Measurements from ENCODE around the gene STAU1.
"Not testable (repeated sequence)": the region's sequence is repeated elsewhere in the genome, so short reads cannot be mapped to it uniquely, and the experiment has no call there.

Gene STAU1

DNA sequence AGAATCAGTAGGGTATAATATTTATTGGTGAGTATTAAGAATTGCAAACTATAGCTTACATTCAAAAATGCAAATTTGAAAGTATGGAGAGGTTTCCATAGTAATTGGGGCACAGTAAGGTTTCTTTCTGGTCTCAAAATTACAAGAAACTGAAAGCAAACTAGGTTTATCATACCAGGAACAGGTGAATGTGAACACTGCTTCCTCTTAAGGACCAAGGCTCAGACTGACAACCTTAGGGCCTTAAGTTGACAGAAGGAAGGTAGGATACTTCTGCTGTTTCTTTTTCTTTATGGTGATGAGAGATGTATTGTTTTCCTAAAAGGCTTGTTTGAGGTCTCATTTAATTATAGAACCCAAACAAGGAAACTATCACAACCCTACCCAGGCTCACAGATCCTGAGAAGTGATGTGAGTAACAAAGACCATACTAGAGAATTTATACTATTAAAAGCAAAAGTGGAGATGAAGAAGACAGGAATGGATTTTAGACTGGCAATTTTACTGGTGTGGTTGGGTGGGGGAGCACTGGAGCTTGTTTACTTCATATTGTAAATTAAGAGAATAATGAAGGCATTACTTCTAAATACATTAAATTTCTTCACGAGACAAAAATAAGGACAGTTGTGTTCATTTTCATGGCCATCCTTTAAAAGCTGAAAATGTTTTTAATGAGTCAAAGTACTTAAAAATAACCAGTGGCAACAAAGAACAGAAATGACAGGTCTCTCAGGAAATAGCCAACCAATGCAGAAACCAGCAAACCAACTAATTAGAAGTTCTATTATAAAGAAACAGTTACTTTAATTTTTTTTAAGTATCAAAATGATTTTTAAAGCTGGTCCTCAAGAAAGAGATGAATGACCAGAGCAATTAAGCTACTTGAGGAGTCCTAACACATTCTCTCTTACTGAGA is 21.3 kb downstream of the STAU1 start:
- DNase-seq (ENCODE audit: low spot score), result no peak

DNA sequence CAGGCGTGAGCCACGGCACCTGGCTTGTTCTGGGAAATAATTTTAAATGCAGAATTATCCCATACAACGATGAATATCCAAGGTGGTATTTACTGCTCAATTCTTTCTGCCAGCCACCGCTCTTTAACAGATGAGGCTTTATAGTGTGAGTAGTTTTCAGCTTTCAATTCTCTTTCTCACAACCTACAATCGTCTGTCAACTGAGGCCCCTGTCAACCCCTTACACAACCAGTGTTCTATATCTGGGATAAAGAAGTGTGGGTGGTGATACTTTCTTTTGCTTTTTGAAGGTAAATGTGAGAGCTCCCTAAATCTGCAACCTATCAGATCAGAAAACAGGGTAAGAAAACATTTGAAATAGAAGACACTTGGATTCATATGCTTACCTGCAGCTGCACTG is 22.5 kb downstream of the STAU1 start:
- DNase-seq (ENCODE audit: low spot score), result no peak

DNA sequence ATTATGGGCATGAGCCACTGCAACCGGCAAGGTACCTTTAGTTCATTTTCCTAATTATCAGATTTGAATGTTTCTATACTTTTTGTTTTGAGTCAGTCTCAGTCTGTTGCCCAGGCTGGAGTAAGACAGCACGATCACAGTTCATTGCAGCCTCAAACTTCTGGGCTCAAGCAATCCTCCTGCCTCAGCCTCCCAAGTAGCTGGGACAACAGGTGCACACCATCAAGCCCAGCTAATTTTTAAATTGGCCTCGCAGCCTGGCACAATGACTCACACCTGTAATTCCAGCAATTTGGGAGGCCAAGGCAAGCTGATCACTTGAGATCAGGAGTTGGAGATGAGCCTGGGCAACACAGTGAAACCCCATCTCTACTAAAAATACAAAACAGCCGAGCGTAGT is 24.4 kb downstream of the STAU1 start:
- DNase-seq (ENCODE audit: low spot score), result no peak

DNA sequence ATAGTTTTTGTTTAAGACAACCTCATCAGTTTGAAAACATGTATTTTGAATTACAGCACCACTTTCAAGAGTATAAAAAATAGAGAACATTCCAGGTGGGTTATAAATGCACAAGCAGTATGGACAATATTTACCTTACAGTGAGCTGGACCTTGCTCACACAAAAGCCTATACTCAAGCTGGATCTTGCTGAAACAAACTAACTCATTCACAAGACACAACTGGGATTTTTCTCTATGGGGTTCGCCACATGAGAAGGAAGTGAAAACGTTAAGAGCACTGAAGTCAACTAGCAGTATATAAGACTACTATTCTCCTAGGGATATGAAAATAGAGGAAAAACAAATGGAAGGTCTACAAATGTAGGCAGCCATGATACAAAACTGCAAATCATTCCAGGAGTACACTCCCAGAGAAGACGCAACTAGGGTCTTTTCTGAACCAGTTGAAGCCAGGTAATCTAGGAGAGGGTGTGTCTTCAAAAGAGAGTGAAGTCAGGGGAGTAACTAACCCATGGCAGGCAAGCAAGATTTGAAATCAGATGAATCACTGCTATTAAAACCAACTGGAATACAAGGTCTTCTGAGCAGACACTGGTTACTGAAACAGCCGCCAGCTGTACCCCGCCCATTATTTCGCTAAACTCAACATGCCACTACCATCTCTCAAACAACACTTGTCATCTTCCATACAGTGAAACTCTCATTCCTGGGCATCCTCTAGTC is 26.5 kb downstream of the STAU1 start:
- DNase-seq (ENCODE audit: low spot score), result no peak

DNA sequence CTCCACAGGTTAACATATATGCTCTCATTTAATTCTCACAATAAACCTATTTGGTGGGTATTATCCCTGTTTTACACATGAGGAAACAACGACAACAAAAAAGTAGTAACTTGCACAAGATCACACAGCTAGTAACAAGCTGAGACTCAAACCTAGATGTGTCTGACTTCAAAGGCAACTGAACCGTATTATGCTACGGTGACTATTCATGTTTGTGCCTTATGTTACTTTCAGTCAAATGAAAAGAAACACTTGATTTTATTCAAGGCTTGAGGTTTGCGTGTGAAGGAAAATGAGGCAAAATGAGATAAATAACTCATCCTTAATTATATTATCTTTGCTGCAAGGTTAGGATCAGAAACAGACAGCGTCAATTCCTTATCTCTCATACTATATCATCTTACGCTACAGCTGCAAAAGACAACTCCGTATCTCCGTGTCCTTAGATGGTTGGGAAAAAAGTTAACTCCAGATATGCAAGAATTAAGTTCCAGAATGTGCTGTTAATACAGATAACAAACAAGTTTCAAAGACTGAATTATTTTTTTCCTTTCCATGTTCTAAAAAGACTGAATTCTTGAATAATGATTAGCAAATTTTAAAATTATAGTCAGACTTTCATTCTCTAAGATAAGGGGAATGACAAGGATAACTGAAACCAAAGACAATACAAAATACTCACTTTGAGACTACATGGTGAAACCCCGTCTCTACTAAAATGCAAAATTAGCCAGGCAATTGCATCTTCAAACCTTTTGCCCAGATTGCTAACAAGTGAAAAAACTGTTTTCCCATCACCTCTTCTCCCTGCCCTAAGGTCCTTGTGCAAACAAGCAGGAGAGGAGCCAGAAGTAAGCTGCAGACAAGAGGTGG is 27.8 kb downstream of the STAU1 start:
- no peak for DNase-seq (ENCODE audit: low spot score)

DNA sequence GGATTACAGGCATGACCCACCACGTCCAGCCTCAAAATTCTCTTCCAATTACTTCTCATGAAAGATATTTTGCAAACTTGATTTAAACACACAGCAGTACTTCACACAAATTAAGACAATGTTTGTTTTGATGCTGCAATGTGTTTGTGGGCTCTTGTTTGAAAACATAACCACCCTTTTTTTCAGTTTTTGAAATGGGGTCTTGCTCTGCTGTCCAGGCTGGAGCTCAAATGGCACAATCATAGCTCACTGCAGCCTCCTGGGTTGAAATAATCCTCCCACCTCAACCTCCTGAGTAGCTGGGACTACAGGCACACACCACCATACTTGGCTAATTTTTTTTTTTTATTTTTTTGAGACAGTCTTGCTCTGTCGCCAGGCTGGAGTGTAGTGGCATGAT is 31.0 kb downstream of the STAU1 start:
- DNase-seq (ENCODE audit: low spot score), result no peak

DNA sequence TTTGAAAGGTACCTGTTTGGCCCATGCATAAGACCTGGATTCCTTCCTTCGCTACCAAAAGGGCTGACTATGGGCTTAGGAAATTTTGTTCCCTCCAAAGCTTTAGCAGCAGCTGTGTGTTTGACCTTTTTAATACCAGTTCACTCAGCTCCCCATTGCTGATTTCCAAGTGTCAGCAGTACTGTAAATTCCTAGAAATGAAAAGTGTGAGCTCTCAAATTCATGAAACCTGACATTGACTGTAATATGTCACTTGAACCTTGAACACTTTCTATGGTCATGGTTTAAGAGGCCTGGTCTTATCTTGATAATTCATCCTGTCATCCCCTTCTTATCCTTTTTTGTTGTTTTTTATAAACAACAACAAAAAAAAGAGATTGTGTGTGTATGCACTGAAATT is 31.7 kb downstream of the STAU1 start:
- DNase-seq (ENCODE audit: low spot score), result no peak

DNA sequence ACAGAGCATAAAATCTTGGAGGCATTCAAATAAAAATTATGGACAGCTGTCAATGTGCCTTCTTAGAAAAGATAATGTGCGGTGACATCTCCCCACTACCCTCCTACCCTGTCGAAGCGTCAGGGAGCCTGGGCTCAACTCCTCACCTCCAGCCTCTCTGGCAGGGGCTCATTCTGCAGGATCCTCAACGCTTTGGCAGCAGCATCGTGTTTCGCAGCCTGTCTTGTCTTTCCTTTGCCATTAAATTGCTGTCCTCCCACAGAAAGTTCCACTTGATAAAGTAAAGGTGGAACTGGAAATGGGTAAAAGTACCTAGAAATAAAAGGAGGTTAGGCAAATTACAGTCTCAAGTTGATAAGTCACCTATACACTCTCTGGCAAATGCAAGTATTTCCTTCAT is 36.7 kb downstream of the STAU1 start:
- no peak for DNase-seq (ENCODE audit: low spot score)

DNA sequence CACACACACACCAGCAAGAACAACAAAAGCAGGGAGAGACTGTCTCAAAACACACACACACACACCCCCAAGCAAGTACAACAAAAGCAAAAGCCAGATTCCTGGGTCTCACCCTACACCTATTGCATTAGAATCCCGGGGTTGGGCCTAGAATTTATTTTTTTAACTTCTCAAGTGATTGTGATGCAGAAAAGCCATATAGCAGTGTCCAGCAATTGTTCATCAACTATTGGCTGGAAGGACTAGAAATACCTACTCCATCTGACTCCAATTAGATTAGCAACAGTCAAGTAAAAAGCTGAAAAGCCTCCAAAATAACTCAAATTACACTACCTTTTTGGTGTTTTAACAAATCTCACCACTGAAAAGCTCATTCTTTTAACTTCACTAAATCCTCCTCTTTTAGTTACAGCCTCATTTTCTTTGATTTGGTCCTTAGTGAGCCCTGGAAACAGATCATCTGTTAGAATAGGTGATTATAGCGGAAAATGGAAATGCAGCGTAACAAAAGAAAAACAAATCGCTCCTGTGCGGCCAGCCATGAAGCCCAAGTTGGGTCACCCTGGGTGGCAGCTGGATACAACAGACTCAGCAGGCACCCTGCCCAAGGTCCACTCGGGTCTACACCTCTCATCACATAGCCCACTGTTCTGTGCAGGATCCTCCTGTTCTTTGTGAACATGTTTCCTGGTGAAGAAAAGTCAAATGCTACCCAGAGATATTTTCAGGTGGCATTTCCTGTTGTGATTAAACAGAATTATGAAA is 38.7 kb downstream of the STAU1 start:
- no peak for DNase-seq (ENCODE audit: low spot score)

DNA sequence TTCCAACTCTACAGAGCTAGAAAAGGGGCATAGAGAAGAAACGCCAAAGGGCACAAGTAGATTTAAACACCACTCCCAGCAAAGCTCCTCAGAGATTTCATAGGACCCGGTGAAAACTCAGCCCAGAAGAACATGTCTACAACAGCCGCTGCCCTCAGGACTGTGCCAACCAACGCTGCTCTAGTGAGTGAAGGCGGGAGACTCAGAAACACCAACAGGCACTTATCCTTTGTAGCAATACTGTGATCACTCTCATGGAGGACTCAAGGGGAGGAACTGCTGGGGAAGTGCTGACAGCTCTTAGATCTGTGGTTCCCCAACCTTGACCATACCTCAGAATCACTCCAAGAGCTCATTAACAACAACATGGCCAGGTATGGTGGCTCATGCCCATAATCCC is 39.5 kb downstream of the STAU1 start:
- DNase-seq (ENCODE audit: low spot score), result no peak

DNA sequence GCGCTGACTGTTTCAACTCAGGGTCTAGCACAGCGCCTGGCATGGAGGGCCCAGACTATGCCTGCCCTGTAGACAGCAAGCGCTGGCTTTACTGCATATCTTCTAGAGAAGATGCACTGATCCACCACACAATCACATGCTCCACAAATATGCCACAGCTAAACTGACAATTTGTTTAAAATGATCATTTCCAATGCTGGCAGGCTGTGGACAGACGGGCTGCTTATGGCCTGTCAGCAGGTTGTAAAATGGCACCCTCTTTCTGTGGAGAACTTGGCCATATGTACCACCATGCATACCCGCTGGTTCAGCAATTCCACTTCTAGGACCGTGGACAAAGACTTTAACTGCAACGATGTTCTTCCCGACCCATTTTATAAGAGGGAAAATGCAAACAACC is 40.8 kb downstream of the STAU1 start:
- no peak for DNase-seq (ENCODE audit: low spot score)

DNA sequence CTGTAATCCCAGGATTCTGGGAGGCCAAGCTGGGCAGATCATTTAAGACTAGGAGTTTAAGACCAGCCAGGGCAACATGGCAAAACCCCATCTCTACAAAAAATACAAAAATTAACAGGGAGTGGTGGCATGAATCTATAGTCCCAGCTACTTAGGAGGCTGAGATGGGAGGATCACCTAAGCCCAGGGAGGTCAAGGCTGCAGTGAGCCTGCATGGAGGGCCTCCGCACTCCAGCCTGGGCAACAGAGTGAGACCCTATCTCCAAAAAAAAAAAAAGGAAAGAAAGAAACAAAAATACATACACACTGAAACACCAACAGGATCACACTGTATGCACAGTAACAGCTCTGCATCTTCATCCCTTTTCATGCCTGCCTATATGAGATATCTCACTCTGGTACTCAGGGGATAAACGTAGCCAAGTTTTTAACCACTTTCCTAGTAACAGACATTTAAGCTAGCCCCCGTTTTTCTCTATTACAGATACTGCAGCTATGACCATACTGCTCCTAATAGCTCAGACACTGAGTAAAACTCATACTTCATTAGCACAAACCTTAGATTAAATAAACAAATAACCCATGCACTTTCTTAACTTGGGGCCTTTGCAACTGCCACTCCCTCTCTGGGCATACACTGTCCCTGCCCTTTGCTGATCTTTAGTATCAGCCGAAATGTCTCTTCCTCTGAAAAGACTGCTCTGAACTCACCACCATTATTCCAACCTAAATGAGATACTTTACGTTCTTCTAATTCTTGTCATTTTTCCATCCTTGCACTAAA is 41.5 kb downstream of the STAU1 start:
- no peak for DNase-seq (ENCODE audit: low spot score)

DNA sequence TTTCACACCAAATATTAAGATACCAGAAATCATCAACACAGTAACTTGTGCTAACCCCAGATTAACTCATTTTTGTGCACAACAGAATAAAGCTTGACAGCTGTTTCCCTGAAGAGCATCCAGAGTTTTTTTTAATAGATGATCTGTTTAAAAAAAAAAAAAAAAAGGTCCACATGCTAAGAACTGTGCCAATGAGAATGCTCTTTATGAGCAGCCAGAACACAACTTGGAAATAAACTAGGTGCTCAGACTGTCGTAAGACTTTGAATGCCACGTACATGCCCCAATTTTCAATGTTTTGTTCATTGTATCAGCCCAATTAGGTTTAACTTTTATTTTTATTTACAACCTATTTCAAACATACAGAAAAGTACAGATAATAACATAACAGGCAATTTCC is 47.3 kb downstream of the STAU1 start:
- DNase-seq (ENCODE audit: low spot score), result no peak

DNA sequence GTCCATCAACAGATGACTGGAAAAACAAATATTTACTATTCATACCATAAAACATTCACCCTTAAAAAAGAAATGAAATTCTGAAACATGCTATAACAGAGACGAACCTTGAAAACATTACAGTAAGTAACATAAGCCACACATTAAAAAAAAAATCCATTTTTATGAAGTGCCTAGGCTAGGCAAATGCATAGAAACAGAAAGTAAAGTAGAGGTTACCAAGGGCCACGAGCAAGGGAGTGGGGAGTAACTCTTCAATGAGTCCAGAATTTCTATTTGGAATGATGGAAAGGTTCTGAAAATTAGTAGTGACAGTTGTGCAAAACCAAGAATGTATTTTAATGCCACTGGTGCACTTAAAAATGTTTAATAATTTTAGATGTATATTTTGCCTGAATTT is 47.7 kb downstream of the STAU1 start:
- no peak for DNase-seq (ENCODE audit: low spot score)

DNA sequence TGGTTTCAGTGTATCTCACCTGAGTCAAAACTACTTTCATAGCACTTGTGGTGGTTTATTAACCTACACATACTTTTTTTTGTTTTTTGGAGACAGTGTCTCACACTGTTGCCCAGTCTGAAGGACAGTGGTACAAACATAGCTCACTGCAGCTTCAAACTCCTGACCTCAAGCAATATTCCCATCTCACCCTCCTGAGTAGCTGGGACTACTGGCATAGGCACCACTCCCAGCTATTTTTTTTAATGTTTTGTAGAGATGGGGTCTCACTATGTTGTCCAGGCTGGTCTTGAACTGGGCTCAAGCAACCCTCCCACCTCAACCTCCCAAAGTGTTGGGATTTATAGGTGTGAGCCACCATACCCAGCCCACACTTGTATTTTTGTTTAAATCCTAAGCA is 49.7 kb downstream of the STAU1 start:
- no peak for DNase-seq (ENCODE audit: low spot score)

DNA sequence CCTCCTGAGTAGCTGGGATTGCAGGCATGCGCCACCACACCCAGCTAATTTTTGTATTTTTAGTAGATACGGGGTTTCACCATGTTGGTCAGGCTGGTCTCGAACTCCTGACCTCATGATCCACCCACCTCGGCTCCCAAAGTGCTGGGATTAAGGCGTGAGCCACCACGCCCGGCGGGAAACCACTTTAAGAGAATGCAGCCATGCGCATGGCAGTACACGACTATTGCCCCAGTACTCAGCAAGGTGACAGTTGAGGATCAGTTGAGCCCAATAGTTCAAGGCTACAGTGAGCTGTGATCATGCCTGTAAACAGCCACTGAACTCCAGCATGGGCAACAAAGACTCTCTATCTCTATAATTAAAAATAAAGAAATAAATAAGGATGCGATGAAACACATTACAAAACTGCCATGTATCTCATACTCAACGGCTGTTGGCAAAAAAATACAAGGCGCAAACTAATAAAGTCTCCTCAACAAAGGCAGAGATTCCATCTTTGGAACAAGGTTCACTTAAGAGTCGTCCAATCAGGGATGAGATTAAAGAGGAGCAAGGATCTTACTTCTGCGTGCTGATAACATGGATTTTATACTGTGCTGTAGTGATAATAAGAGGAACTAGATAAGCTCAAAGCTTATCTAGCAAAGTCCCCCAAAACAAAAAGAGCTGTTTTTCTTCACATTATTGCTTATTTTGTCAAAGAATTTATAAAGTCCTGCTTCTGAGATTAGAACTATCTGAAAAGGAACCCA is 51.1 kb downstream of the STAU1 start:
- no peak for DNase-seq (ENCODE audit: low spot score)

DNA sequence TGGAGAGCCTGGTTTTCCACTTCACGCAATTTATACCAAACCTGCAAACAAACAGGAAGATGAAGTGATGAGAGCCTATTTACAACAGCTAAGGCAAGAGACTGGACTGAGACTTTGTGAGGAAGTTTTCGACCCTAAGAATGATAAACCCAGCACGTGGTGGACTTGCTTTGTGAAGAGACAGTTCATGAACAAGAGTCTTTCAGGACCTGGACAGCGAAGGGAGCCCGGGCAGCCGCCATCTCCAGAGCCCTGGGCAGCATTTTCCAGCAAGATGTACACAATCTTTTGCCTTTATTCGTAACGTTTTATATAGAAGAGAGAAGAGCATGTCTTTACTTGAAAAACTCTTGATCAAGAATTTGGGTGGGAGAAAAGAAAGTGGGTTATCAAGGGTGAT is 53.3 kb downstream of the STAU1 start:
- DNase-seq (ENCODE audit: low spot score), result not testable (repeated sequence)

DNA sequence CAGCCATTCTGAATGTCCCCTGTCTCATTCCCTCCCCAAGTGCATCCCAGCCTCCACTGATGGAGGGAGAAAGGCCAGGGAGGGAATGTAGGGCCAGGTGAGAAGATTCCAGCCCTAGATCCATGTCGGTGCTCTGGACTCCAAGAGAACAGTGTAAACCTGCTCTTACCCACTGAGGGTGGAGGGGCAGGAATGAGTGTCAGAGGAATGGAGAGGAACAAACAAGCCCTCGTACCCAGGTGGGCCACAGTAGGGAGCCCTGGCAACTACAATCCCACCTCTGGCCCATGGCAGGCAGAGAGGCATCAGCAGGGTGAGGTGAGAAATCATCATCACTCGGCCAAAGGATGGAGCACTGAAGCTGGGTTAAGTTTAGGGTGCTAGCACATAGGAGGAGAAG is 54.6 kb downstream of the STAU1 start:
- no peak for DNase-seq (ENCODE audit: low spot score)

DNA sequence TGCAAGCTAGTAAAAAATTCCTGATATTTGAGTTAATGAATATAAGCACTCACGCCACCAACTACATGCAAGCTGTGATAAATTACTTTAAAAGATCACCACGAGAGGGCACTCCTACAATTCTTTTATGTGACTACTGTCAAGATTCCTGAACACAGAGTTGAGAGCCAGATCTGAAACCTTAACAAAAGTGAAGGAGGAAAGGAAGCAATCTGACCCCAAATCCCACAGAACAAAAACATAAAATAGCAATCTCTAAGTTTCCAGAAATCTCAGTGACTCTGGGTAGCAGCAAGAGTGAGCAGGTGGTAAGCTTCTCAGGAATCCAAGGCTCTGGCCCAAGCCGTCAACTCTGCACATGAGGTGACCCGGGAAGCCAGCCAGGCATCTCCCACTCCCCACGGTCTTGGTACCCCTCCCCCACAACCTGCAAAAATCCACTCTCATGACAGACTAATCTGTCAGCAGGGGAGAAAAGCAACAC is 55.1 kb downstream of the STAU1 start:
- peak; percentile 61 for DNase-seq (ENCODE audit: low spot score)

DNA sequence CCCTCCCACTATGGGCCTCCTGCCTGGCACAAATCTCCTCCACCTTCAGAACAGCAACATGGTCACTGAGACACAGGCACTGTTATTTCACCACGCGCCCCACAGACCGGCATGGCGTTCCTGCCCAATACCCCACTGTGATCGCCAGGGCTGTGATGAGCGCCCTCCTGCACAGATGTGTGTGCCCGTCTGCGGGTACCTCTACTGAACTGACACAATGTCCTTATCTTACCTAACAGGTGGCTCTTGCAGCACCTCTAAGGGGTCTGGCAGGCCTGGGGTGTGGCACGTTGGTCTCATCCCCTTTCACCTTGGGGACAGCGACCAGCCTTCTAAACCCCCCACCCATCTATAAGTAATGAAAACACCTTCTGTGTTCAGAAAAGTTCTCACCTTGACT is 64.2 kb downstream of the STAU1 start:
- DNase-seq (ENCODE audit: low spot score), result no peak
